ENCODE measurements around the gene ALDH1A2.

The ALDH1A2 gene

DNA sequence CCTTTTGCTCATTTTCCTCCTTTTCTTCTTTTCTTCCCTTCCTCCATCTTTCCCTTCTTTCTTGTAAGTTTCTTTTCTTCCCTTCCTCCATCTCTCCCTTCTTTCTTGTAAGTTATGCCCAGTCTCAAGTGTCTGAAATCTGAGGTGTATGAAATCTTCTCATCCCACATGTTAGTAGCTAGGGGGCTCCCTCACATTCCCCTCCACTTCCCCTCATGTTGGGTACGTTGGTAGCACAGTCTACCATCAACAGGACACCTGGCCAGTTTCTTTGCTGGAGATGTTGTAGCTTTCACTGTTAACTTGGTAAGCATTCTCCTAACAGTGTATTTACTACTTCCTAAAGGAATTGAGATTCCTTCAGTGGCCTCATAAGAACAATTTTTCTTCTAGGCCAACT lies 133.9 kb downstream of the ALDH1A2 start:
- DNase-seq = no peak

DNA sequence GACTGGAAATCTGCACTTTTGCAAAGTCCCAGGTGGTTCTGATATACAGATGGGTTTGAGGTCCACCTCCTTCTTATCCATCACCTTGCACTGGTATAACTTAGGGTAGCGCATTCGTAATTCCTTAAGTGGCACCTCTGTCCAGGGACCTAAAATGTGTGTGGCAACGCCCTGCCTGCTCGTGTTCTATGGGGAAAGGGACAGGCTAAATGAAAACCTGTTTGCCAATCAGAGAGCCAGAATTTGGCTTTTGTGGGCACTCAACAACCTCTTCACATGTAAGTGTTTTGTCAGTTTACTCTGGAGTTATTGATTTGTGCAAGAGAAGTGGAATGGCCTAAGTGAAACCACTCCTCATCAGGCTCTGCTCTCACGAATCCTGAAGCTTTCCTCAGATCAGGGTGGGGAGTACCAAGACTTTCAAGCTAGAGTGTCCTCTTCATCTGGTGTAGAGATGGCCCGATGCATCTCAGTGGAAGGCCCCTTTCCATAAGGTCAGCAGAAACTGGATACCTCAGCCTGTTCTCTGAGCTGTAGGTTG lies 138.3 kb downstream of the ALDH1A2 start:
- no peak for DNase-seq

DNA sequence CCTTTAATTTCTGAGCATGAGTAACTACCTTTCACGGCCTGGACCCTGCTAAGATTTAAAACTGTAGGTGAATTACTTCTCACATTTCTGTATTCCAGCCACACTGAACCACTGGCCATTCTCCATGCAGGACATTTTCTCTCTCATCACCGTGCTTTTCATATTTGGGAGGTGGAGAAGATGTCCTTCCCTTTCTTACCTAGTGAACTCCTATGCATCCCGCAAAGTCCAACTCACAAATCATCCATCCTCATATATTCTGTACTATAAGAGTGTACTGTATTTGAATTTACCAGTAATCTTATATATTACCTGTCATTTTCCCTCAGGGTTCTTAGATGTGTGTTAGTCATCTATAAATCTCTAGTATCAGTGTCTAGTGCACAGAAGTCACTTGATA lies 139.9 kb downstream of the ALDH1A2 start:
- no peak for DNase-seq

DNA sequence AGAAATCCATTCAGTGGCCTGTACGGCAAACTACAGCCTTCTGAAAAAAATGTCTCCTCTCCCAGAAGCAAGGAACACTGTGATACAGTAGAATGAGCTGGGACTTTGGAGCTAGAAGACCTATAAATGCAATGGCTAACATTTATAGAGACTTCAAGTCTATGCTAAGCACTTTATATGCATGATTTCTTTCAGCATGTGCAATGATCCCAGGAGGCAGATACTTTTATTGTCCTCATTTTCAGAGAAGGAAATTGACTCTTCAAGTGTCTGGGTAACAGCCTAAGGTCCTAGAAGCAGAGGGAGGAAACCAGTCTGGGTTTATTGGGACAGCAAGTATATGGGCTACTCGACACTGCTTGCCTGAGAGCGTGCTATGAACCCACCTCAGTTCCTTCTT lies 140.9 kb downstream of the ALDH1A2 start:
- DNase-seq = no peak

DNA sequence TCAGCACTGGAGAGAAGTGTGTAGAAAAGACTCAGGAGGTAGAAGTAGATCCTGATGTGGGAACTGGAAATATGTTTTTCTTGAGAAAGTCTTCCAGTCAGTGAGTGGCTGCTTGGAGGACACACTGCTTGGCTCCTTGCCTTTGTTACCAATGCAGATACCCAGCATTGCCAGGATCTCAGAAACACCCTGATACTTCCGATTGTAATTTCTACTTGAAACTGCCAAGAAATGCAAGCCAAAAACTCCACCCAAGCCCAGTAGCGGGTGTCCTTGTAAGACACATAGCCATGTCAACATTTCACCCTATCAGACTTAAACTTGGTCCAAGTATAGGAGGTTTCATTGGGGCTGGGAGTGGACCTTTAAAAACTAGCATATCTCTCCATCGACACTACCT lies 141.8 kb downstream of the ALDH1A2 start:
- DNase-seq = no peak

DNA sequence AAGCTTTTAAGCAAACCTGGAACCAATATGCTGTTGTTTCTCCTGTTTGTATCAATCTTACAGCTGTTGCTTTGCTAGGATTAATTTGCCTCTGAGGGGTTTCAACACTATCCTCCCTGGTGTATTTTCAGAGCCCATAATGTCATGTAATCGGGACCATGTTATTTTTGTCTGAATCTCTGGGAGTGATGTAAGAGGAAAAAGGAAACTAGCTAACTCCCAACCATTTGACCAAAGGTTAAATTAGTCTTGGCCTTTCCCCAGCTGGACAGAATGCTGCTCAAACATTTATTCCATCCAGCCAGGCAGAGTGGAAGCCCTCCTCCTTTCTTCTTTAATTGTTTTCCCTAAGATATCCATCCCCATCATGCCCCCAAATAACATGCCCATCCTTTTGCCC lies 142.2 kb downstream of the ALDH1A2 start:
- DNase-seq = no peak

DNA sequence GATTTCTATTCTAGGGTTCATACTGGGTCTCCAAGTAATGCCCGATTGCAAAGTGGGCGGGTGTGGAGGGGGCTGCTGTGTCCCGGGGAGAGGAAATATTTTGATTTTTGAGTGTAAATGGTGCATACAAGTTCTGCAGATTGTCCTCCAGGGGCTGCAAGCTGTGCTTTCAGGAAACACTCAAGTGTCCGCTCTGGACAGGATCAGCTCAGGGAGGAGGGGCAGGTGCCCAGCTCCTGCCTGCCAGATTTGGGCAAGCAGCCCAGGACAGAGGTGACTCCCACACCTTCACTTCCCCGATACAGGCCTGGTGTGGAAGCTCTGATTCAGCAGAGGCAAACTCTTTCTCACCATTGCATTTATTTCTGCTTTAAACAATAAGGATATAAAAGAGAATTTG lies 142.7 kb downstream of the ALDH1A2 start:
- no peak for DNase-seq

DNA sequence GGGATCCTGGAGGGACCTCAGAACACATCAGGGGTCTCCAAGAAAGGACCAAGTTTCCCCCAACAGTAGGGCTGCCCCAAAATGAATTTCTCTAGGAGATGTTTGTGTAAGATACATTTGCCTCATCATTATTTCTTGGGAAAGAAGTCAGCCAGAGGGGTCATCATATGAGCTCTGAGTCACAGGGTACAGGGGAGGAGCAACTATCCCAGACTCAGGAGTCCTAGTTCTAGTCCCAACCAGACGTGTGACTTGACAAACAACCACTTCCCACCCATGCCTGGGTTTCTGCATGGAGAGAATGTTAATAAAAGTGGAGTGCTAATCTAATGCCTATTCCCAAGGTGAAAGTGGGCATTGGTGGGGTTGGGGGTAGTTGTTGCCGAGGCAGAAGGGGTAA lies 144.1 kb downstream of the ALDH1A2 start:
- DNase-seq = no peak

DNA sequence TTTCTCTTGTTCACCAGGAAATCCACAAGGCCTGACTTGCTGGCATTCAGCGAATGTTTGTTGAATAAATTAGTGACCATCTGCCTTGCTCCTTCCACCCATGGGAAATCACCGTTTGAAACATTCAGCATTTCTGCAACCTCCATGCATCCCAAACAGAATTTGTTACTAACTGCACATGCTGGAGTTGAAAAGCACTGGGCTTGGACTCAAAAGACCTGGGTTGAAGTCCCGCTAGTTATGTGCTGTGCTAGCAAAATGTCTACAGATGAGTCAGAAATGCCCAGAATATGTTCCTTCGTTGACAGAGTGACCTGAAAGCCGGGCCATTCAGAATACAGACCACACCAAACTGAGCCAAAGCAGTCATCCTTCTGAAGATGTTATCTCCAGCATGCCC lies 144.6 kb downstream of the ALDH1A2 start:
- DNase-seq = no peak

DNA sequence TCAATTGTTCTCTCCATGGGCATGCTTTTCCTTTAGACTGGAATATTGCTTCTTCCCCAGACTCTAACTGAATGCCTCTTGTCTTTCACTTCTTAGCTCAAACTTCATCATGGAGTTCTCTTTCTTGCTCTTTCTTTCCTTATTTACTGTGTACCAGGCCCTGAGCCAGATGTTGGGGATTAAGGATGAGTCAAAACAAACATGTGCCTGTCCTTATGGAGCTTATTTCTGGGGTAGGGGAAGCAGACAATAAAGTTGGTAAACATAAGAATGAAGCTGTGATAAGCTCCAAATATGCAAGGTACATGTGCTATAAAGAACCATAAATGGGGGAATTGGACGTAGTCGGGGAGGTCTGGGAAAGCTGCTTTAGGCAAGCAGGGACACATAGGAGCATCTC lies 145.8 kb downstream of the ALDH1A2 start:
- DNase-seq = no peak

DNA sequence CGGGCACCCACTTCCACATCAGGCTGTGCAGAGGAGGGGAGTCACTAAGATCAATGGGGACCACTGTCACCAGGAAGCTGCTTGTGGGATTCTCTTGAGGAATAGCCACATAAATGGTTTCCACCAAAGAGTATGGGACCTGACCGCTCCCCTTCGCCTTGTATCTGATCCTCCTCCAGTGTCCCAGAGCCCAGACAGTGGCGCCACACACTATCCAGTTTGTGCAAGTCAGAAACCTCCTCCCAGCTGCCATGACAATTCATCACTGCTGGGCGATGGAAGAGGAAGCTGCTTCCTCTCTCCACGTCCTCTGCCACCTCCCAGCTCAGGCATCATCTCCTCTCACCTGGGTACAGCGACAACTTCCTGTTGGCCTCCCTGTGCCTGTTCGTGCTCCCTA lies 147.5 kb downstream of the ALDH1A2 start:
- DNase-seq = no peak

DNA sequence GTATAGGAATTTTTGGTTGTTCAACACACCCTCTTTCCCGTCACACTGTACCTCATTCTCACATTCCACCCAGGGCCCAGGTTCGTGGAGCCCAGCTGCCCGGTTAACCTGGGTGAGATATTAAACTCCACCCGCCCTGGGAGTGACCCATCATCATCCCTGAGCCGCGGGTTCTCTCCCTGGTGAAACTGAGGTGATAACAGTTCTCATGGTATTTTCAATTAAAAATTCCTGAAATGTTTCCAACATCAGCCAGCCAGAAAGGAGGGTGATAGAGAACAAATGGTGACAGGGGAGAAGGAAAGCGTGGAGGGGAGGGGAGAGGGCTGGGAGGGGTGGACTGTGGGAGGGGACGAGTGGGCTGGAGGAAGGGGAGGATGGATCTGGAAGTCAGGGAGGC lies 148.8 kb downstream of the ALDH1A2 start:
- no peak for DNase-seq

DNA sequence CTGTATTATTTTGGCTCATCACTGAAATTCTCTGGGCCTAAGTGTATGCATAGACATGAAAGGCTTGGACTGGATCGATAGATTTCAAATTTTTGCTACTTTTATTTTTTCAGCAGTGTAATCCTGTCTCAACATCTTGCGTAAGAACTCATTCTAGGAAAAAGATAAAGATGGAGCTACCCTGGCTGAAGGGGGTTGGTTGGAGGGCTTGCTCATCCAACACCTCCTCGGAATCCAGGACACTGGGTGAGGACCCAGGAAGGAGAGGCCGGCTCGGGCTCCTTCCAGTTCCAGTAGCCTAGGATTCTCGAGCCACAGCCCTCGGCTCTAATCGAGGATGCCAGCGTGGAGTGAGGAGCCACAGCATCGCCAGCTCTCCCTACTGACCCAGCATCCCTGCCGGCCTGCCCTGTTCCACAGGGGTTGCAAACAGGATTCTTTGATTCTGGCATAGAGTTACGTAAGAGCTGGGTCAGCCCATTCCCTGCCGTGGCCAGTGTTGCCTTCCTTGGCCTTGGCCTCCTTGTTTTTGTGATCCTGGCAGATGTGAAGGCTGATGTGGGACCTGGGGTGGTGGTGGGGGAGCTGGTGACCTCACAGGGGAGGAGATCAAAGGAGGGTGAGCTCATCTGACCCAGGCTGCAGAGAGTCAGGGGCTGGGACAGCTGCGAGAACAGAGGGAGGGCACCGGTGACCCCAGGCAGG lies 149.5 kb downstream of the ALDH1A2 start:
- no peak for DNase-seq

DNA sequence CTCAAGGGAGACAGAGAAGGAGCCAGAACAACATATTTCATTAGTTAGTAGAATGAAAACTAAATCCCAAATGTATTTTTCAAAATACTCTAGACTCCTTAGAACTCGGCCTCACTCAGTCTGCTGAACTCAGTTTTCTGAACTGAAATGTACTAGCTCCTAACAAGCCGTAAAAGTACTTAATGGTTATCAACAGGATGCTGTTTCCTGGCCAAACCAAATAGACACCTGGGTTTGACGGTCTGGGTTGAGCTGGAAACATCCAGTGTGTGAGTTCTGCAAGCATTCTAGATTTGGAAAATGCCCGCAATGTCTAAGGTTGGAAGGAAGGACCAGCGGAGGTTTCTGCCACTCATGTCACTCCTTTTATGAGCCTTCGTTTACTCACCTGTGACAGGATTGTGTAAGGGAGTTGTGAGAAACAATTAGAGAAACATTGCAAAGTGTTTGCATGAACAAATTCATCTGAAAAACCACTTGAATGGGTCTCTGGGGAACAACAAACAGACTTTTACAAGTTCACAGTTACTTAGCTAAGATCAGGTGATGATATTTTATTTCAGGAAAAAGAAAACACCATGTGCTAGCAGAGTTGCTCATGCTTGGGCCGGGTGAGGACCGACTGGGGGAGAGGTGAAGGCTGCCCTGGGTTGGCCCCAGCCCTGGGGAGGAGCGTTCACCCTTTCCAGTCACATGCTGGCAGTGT lies 151.0 kb downstream of the ALDH1A2 start:
- DNase-seq = no peak

DNA sequence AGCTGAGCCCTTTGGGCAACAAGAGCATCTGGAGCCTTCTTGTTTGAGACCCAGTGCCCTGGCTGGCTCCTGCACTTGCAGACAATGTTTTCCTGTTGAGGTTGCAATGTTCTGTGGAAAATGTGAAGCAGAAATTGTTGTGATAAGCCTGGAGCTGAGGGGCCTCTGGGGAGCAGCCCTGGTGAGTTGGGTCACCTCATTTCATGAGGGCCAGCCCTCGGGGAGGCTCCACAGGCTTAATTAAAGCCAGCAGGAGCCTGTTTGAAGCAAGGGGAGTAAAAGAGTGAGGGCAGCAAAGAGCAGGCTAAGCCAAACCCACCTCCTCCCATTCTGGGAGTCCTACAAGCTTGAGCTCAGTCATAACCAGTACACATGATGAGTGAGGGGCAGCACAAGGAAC lies 154.3 kb downstream of the ALDH1A2 start:
- no peak for DNase-seq

DNA sequence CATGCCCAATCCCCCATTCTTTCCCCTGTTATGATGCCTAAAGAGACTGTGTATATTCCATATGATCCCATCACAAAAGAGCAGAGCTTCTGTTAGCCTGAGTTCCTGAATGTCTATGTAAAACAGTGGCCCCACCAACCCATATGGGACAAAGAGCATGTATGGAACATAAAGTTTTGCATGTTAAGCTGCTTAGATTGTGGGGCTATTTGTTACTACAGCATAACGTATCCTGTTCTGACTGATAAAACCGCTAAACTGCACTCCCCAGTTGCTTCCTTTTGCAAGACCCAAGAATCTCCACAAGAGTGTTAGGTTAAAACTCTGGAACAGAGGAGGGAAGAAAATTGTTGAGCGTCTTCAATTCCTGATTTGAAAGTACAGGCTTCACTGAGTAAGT lies 154.8 kb downstream of the ALDH1A2 start:
- DNase-seq = no peak

DNA sequence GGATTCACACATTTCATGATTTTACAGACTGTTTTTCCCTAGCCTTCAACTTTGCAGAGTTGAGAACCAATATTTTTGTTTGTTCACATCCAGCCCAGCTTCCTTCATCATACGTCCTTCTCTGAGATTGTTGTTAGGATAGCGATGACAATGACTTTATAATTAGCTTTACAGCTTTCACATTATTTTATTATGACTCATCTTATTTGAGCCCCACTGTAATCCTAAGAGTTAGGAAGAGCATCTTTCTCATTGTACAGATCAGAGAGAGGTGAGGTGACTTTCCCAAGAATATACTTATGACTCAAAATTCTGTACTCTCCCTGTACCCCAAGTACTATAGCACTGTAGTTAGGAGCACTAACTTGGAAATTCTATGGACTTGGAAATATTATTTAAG lies 156.1 kb downstream of the ALDH1A2 start:
- DNase-seq = no peak

DNA sequence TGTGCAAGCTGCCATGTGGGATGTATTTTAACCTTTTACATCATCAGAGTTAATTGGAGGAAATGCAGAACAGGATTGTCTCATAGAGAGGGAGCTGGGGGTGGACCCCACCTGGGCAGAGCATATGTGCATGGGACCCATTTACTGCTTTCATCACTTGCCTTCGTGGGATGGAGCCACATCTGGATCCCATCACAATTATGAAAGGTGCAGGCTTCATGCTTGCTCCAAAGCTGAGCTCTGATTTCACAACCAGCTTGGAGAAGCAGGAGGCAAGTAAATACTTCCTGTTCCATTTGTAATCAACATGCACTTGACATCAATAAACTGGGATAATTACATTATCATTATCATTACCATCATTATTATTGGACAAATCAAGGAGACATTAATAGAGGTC lies 161.9 kb downstream of the ALDH1A2 start:
- DNase-seq = no peak
